Choroid plexus epithelial cell (primary cell): ENCODE measurements around the gene MCC.

Source experiments
- DNase-seq: peaks from one replicate; pipeline ENCODE4 v3.0.0-alpha.2; 2010; ENCODE audit warnings: low read depth
- H3K4me3 ChIP-seq: 2 replicates; pipeline ENCODE4 v1.5.1; 2011; ENCODE audit warnings: low read depth, mild to moderate bottlenecking, control low read depth, low read length, moderate library complexity
- CTCF ChIP-seq: conservative IDR thresholded peaks from 2 replicates; pipeline ENCODE4 v1.5.1; 2011; ENCODE audit warnings: low read depth, mild to moderate bottlenecking, control low read depth, inconsistent platforms, low read length, moderate library complexity

MCC gene

GRCh38 chr5:113249206-113249605 is 239.0 kb downstream of the MCC start:
- no peak for TF ChIP-seq CTCF
- DNase-seq, result peak; percentile 95
- no peak overlapping the region for H3K4me3 ChIP-seq

GRCh38 chr5:113246361-113246870 is 241.8 kb downstream of the MCC start:
- DNase-seq, result peak; percentile 69
- TF ChIP-seq CTCF, result no peak
- peak overlapping the region; percentile 28 for H3K4me3 ChIP-seq

- no peak overlapping the region for H3K4me3 ChIP-seq
- no peak for TF ChIP-seq CTCF
- DNase-seq, result no peak
Observed at GRCh38 chr5:113245427-113246225, 242.6 kb downstream of the MCC start.

DNA sequence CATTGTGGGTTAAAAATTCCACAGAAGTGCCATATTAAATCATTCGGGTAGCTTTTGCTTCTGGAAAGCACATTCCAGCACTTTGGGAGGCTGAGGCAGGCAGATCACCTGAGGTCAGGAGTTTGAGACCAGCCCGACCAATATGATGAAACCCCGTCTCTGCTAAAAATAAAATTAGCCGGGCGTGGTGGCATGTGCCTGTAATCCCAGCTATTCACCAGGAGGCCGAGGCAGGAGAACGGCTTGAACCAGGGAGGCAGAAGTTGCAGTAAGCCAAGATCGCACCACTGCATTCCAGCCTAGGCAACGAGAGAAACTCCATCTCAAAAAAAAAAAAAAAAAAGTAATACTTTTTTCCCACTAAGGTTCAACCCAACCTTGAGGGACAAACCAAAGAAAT is 243.3 kb downstream of the MCC start:
- TF ChIP-seq CTCF, result no peak
- DNase-seq, result no peak
- no peak overlapping the region for H3K4me3 ChIP-seq

GRCh38 chr5:113243349-113243664 is 244.9 kb downstream of the MCC start:
- no peak overlapping the region for H3K4me3 ChIP-seq
- no peak for TF ChIP-seq CTCF
- DNase-seq, result no peak

DNA sequence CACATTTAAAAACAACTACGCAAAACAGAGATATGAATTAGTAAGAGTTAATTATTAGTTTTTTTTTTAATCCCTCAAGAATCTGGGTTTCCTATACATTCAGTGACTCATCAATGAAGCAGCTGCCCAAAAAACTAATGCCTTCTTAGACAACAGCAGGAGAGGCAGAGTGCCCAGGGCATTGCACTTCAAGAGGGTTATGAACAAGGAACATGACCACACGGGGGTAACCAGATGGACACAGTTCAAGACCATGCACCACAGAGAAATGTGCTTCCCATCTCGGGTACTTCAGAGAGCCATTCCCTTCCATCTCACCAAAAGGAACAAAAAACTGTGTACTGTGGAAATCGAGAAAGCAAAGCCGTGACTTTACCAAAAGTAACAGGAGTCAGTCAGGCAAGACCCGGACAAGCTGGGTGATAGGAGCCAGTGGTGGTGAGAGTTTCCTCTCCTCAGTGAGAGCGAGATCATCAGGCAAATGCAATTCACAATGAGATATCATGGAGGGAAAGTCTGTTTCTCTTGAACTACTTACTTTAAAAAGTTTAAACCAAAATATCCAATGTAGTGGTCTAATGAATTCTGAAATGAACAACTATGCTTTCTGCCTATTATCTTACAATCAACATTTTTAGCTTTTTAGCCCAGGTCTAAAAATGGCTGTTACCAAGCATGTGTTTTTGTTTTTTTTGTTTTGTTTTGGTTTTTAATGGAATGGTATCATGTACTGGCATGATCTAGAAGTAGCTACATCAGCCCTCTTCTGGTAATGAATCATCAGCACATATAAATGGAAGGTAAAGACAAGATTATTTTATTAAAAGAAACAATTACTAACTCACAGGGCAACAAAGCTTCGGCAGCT is 245.5 kb downstream of the MCC start:
- no peak for DNase-seq
- no peak for TF ChIP-seq CTCF
- no peak overlapping the region for H3K4me3 ChIP-seq
